LNCAP (cell line): ENCODE measurements around the gene SPATC1L.

Source experiments
- TF ChIP-seq, protein P1 (sequence below): fragments of 450-650 bp; IDR thresholded peaks from 2 replicates; pipeline ENCODE4 v1.5.1; 2017; ENCODE audit warnings: mild to moderate bottlenecking

Gene SPATC1L

DNA sequence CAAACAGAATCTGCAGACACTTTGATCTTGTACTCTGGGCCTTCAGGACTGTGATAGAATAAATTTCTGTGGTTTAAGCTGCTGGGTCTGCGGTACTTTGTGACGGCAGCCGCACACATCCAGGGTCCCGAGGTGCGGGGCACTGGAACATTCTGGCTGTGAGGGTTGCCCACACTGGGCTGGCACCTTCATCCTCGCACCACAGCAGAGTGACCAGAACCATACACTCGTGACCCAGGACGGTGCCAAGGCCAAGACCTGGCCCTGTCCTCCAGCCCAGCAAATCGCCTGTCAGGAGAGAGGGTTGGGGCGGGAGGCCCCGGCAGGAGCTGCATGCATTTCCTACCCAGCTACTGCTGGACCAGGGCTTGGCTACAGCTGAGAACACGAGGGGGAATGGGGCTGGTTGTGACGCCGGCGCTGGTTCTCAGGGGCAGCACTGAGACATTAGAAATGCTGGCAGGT lies 26.2 kb downstream of the SPATC1L start:
- TF ChIP-seq, protein P1, sequence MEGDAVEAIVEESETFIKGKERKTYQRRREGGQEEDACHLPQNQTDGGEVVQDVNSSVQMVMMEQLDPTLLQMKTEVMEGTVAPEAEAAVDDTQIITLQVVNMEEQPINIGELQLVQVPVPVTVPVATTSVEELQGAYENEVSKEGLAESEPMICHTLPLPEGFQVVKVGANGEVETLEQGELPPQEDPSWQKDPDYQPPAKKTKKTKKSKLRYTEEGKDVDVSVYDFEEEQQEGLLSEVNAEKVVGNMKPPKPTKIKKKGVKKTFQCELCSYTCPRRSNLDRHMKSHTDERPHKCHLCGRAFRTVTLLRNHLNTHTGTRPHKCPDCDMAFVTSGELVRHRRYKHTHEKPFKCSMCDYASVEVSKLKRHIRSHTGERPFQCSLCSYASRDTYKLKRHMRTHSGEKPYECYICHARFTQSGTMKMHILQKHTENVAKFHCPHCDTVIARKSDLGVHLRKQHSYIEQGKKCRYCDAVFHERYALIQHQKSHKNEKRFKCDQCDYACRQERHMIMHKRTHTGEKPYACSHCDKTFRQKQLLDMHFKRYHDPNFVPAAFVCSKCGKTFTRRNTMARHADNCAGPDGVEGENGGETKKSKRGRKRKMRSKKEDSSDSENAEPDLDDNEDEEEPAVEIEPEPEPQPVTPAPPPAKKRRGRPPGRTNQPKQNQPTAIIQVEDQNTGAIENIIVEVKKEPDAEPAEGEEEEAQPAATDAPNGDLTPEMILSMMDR, result no peak

DNA sequence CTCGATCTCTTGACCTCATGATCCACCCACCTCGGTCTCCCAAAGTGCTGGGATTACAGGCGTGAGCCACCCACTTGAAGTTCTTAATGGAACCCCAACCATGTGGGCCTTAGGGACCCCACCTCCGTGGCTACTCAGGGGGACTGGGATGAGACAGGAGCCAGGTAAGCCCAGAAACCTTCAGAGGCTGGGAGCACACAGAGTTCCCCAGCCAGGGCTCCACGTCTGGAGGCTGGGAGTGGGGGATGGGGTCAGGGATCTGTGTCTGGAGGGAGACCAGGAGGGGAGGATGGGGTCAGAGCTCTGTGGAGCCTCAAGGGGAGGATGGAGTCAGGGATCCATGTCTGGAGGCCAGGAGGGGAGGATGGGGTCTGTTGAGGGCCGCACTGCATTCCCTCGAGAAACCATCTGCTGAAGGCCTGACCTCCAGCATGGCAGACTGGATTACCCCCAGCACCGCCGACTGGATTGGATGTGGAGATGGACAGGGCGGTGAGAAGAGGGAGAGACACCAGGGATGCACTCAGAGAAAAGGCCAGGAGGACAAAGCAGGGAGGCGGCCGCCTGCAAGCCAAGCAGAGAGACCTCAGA lies 26.8 kb downstream of the SPATC1L start:
- TF ChIP-seq, protein P1, result no peak

DNA sequence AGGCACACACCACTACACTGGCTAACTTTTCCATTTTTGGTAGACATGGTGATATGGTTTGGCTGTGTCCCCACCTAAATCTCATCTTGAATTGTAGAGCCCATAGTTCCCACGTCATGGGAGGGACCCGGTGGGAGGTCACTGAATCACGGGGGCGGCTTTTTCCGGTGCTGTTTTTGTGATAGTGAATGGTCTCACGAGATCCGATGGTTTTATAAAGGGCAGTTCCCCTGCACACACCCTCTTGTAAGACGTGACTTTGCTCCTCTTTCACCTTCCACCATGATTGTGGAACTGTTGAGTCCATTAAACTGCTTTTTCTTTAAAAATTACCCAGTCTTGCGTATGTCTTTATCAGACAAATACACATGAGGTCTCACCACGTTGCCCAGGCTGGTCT lies 27.6 kb downstream of the SPATC1L start:
- TF ChIP-seq, protein P1, result no peak

DNA sequence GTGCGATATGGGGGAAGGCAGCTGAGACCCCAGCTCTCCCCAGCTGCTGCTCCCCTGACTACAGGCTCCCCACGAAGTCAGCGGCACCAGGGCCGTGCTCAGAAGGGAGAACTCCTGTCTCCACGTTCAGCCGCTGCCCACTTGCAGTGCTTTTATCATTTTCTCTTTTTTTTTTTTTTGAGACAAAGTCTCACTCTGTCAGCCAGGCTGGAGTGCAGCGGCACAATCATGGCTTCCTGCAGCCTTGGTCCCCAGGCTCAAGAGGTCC lies 27.9 kb downstream of the SPATC1L start:
- TF ChIP-seq, protein P1, result no peak

DNA sequence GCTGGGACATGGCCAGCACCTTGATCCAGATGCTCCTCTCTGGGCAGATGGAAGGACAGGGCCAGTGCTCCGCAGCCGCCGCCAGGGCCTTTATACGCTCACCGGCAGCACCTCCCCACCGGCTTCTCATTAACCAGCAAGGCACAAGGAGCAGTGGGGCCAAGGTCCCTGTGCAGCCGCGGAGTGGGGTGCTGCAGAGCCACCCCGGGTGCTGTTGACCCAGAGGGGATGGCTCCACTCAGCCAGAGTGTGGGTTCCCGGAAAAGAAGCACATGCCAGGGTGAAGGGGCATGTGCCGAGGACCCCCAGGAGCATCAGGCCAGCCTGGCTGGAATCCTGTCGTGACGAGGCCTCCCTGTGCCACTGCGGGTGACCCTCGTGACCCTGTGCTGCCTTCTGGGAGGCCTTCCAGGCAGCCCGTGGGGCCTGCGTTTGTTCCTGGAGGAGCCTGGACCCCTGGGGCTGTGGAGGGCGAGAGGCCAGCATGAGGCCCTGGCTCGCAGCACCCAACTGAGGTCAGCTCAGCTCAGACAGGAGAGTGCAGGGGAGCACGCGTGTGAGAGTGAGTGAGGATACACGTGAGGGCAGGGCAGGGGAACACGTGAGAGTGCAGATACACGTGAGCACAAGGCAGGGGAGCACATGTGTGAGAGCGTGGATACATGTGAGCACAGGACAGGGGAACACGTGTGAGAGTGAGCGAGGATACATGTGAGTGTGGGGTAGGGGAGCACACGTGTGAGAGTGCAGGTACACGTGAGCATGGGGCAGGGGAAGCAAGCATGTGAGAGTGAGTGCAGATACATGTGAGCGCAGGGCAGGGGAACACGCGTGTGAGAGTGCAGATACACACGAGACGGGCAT lies 28.5 kb downstream of the SPATC1L start, which contains the start of gene FTCD:
Gene FTCD, minus strand, starts transcription at position 66 of the 864 bp plus-strand sequence. Its CDS starts 56 bp downstream, at position 10.
- TF ChIP-seq, protein P1, result no peak

DNA sequence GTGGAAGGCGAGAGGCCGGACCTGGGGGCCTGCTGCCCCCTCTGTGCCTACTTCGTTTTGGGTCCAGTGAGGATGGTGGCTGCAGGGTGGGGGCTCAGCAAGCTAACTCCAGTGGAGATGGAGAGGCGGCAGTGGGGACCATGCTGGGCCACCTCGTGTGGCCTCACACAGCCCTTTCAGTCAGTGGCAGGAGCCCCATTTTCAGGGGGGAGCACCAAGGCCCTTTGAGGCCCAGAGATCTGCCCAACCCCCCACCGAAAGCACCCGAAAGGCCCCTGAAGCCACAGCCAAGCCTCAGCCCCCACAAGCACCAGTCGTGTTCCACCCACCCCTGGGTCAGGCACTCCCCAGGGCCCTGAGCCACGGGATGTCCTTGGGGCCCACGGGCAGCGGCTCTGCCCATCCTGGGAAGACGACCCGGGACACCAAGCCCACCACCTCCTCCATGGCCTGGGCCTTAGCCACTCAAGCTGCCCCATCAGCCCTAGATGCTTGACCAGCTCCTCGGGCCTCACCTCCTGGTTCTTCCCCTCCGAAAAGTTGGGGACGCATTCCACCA lies 29.2 kb downstream of the SPATC1L start:
- TF ChIP-seq, protein P1, result no peak

DNA sequence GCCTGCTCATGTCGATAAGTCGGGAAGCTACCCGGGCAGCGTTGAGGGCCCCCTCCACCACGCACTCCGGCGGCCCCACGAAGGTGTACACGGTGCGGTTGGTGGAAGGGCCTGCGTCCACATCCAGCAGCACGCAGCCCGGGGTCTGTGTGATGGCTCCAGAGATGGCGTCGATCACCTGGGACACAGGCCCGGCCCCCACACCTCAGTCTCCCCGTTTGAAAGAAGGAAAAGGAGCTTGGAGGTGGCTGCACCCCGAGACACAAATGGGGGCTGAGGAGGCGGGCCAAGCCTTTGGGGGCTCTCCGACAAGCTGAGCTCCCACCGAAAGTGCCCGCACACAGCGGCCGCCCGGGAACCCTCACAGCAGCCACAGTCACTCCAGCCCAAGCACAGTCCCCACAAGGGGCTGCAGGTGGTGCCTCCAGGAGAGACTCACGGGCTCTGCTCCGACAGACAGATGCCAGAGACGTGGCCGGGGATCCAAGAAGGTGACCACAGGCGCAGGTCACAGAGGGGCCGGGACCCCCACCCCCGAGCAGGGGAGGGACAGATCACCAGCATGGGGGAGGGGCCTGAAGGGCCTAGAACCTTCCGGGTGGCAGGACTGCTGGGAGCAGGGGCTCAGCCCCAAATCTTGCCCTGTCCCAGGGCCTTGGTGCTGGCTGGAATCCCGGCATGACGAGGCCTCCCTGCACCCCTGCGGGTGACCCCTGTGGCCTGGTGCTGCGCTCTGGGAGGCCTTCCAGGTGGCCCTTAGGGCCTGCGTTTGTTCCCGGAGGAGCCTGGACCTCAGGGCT lies 29.9 kb downstream of the SPATC1L start:
- TF ChIP-seq, protein P1, result no peak
